Activated CD4-positive, alpha-beta T cell treated with anti-CD3 and anti-CD28 coated beads for 36 hours (primary cell): ENCODE data around the gene DCAF17. TPM values are rescaled to one million over a fixed set of nuclear protein-coding genes. Genes with fewer than 3 reads are reported as not detected.
A peak's percentile ranks its signal among the peaks of the same experiment; 100 is the strongest.

Experiments
- ATAC-seq: fragments of 200-7000 bp; cut with Tn5 transposase; one replicate; pipeline ENCODE4 v1.10.0; 2021; ENCODE audit warnings: mild to moderate bottlenecking, moderate library complexity
- CTCF ChIA-PET: fragments of 350-600 bp; sonication (Branson Sonifier 250); formaldehyde crosslinking; loops from one replicate; lab custom pipeline; 2021; ENCODE audit warnings: antibody characterized with exemption; lab: Charles Lee
- POLR2A ChIA-PET: fragments of 350-600 bp; sonication (Branson Sonifier 250); formaldehyde crosslinking; loops from one replicate; lab custom pipeline; 2021; ENCODE audit warnings: antibody characterized with exemption, inconsistent platforms; lab: Charles Lee
- DNase-seq: peaks from one replicate; pipeline ENCODE4 v3.0.0-alpha.2; 2020
- H3K27ac Mint-ChIP-seq: one replicate; pipeline ENCODE4 v1.8.0; 2021; ENCODE audit warnings: mixed read lengths
- H3K27me3 Mint-ChIP-seq: one replicate; pipeline ENCODE4 v1.8.0; 2021; ENCODE audit warnings: mixed read lengths
- H3K36me3 Mint-ChIP-seq: one replicate; pipeline ENCODE4 v1.8.0; 2021; ENCODE audit warnings: low read depth, mixed read lengths
- H3K4me1 Mint-ChIP-seq: one replicate; pipeline ENCODE4 v1.8.0; 2021; ENCODE audit warnings: mixed read lengths
- H3K4me3 Mint-ChIP-seq: one replicate; pipeline ENCODE4 v1.8.0; 2021; ENCODE audit warnings: mild to moderate bottlenecking, moderate library complexity, mixed read lengths
- H3K9me3 Mint-ChIP-seq: one replicate; pipeline ENCODE4 v1.8.0; 2021; ENCODE audit warnings: low read depth, mixed read lengths
- intact Hi-C, 2 experiments: fragments of 100-400 bp; cut with DNase I in 1 of 2; cut with micrococcal nuclease in 1 of 2; formaldehyde crosslinking; loops; one replicate each; pipeline versions ENCODE4 v1.14.2 to v1.15.1; 2022 to 2024; cut with DNase I, micrococcal nuclease
- total RNA-seq, 2 experiments: library from RNA; stranded (reverse); gene quantifications; one replicate each; pipeline ENCODE4 v1.2.3, GENCODE V29; 2021

Gene DCAF17
- total RNA-seq, 2 experiments from 2014 or later = 18.3 TPM

- DNase-seq (no peak), ATAC-seq (no peak)
- peaks cover 2% of the 10 kb centered on the region for H3K9me3 Mint-ChIP-seq
- peaks cover 47% of the 10 kb centered on the region for H3K36me3 Mint-ChIP-seq
- no peak overlapping the region for H3K4me3 Mint-ChIP-seq
- no peak overlapping the region for H3K27ac Mint-ChIP-seq
- POLR2A ChIA-PET = no interaction called here
- H3K27me3 Mint-ChIP-seq = no peaks in the 10 kb centered on the region
- CTCF ChIA-PET = interaction anchor here (1.2 to 1.3 kb wide), 2 partner anchors 327 to 443 kb away, joined by 4 read pairs; no protein-coding TSS in a partner anchor
- peaks cover 2% of the 10 kb centered on the region for H3K4me1 Mint-ChIP-seq
- intact Hi-C loops = no loop called here
Measured at GRCh38 chr2:171452773-171453172, 18.7 kb downstream of the DCAF17 start.

DNA sequence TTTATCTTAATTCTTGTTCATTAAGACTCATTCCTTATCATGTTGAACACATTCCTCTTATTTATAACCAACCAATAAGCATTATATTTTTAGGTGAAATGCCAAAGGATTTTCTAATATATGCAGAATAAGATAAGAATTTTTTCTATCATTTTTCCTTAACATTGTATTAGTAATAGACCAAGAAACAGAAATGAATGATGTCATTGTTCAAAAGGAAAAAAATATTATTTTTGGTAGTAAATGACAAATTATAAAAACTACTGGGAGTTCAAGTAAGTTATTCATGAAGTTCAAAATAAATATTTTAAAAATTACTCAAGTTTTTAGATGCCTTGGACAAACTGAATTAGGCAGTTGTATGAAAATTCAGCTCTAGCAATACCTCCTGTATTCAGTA lies 25.5 kb downstream of the DCAF17 start:
- no peaks in the 10 kb centered on the region for H3K27me3 Mint-ChIP-seq
- ChIA-PET CTCF (interaction anchor here (0.6 to 1.0 kb wide), 3 partner anchors 27 to 486 kb away, joined by 3 to 4 read pairs (median 3); no protein-coding TSS in a partner anchor), POLR2A (no interaction called here)
- H3K4me1 Mint-ChIP-seq = peaks cover 2% of the 10 kb centered on the region
- ATAC-seq = no peak
- DNase-seq = no peak
- peaks cover 45% of the 10 kb centered on the region for H3K36me3 Mint-ChIP-seq
- peaks cover 2% of the 10 kb centered on the region for H3K9me3 Mint-ChIP-seq
- intact Hi-C loops = no loop called here
- no peak overlapping the region for H3K27ac Mint-ChIP-seq
- no peak overlapping the region for H3K4me3 Mint-ChIP-seq

DNA sequence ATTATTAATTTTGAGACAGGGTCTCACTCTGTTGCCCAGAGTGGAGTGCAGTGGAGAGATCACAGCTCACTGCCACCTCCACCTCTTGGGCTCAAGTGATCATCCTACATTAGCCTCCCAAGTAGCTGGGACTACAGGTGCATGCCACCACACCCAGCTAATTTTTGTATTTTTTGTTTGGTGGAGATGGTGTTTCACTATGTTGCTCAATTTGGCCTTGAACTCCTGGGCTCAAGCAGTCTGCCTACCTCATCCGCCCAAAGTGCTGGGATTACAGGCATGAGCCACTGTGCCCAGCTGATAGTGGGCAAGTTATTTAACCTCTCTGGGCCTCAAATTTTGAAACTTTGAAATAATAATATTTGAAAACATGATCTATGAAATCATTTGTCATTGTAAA lies 26.5 kb downstream of the DCAF17 start:
- peaks cover 2% of the 10 kb centered on the region for H3K4me1 Mint-ChIP-seq
- H3K27ac Mint-ChIP-seq = no peak overlapping the region
- intact Hi-C loops = no loop called here
- no peaks in the 10 kb centered on the region for H3K27me3 Mint-ChIP-seq
- no peak overlapping the region for H3K4me3 Mint-ChIP-seq
- ATAC-seq (no peak), DNase-seq (no peak)
- POLR2A ChIA-PET = no interaction called here
- CTCF ChIA-PET = no interaction called here
- H3K36me3 Mint-ChIP-seq = peaks cover 39% of the 10 kb centered on the region
- H3K9me3 Mint-ChIP-seq = no peaks in the 10 kb centered on the region

DNA sequence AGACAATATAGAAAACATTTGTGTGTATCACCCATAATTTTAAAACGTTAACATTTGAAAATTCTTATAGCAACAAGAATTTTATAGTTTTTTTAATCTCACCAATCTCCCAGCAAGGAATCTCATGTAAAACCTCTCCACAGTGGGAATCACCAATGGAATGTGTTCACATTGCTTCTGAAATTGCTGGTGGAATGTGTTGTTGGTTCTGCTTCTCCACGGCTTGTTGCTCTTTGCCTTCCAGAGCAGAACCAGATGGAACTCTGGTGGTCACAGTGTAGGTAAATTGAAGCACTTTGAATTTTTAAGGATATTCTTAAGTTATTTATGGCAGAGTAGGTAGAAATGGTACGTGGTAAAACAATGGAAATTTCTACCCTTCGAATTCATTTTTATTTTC lies 35.1 kb downstream of the DCAF17 start:
- H3K9me3 Mint-ChIP-seq = no peaks in the 10 kb centered on the region
- H3K27me3 Mint-ChIP-seq = no peaks in the 10 kb centered on the region
- H3K36me3 Mint-ChIP-seq = peaks cover 26% of the 10 kb centered on the region
- ChIA-PET CTCF (no interaction called here), POLR2A (no interaction called here)
- H3K4me1 Mint-ChIP-seq = no peaks in the 10 kb centered on the region
- intact Hi-C loops = no loop called here
- no peak overlapping the region for H3K27ac Mint-ChIP-seq
- no peak for DNase-seq
- no peak for ATAC-seq
- no peak overlapping the region for H3K4me3 Mint-ChIP-seq

DNA sequence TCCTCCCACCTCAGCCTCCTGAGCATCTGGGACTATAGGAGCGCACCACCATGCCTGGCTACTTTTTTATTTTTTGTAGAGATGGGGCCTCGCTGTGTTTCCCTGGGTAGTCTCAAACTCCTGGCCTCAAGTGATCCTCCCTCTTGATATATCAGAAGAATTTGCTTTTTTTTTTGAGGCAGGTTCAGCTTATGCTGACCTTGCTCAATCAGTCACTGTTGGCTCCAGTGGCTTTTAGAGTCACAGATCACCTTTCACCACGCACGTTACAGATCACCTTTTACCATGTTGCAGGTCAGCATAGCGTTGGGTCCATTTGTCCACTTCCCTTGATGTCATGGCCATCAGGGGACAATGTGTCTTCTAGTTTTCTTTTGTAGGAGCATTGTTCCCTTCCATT lies 36.1 kb downstream of the DCAF17 start:
- ChIA-PET POLR2A (interaction anchor here (0.6 kb wide), 1 partner anchor 11 kb away, joined by 6 read pairs; no protein-coding TSS in a partner anchor), CTCF (no interaction called here)
- ATAC-seq = no peak

DNA sequence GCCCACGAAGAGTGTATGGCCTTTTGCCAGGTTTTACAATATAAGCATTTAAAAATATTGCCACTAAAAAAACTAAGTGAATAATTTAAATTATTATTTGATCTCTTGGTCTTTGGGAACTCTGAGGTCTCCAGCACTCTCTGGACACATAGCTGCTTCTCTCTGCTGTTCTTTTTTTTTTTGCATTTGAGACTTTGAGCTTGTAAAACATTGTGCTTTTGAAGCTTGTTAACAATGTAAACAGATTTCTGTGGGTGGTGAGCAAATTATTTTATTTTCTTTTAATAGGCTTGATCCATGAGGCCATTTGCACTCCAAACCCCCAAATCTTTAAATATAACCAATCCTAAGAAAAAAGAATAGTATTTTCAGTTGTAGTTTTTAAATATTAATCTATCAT lies 42.0 kb downstream of the DCAF17 start:
- H3K27me3 Mint-ChIP-seq = no peaks in the 10 kb centered on the region
- ATAC-seq (no peak), DNase-seq (no peak)
- intact Hi-C loops = no loop called here
- H3K9me3 Mint-ChIP-seq = no peaks in the 10 kb centered on the region
- H3K27ac Mint-ChIP-seq = no peak overlapping the region
- no peak overlapping the region for H3K4me3 Mint-ChIP-seq
- ChIA-PET CTCF (no interaction called here), POLR2A (no interaction called here)
- peaks cover 6% of the 10 kb centered on the region for H3K4me1 Mint-ChIP-seq
- H3K36me3 Mint-ChIP-seq = peaks cover 26% of the 10 kb centered on the region

More for the DNA sequence above, 36.1 kb downstream of the DCAF17 start:
- no peaks in the 10 kb centered on the region for H3K4me1 Mint-ChIP-seq
- intact Hi-C loops = no loop called here
- DNase-seq = no peak
- no peak overlapping the region for H3K27ac Mint-ChIP-seq
- no peaks in the 10 kb centered on the region for H3K9me3 Mint-ChIP-seq
- H3K36me3 Mint-ChIP-seq = peaks cover 31% of the 10 kb centered on the region
- no peak overlapping the region for H3K4me3 Mint-ChIP-seq
- H3K27me3 Mint-ChIP-seq = no peaks in the 10 kb centered on the region

DNA sequence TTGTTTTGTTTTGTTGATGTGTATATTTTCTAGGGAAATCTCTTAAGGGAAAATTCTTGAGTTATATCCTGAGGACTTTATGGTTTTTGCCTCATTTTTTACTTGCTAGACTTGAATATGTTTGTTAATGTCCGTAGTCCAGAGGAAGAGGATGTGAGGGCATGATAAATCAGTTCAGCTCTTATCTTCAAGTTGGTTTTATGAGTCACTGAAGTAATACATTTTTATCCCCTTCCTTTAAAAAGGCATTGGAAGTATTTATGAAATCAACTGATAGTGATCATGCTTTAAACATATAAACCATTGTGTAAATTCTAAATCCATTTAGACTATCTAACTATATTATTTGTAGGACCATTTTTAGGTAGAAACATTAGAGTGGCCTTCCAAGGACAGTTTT lies 44.3 kb downstream of the DCAF17 start:
- Mint-ChIP-seq H3K27ac (no peak overlapping the region), H3K4me1 (peaks cover 6% of the 10 kb centered on the region), H3K36me3 (peaks cover 27% of the 10 kb centered on the region), H3K9me3 (no peaks in the 10 kb centered on the region), H3K4me3 (no peak overlapping the region), H3K27me3 (no peaks in the 10 kb centered on the region)
- no peak for DNase-seq
- CTCF ChIA-PET = no interaction called here
- intact Hi-C loops = no loop called here
- POLR2A ChIA-PET = no interaction called here
- no peak for ATAC-seq

DNA sequence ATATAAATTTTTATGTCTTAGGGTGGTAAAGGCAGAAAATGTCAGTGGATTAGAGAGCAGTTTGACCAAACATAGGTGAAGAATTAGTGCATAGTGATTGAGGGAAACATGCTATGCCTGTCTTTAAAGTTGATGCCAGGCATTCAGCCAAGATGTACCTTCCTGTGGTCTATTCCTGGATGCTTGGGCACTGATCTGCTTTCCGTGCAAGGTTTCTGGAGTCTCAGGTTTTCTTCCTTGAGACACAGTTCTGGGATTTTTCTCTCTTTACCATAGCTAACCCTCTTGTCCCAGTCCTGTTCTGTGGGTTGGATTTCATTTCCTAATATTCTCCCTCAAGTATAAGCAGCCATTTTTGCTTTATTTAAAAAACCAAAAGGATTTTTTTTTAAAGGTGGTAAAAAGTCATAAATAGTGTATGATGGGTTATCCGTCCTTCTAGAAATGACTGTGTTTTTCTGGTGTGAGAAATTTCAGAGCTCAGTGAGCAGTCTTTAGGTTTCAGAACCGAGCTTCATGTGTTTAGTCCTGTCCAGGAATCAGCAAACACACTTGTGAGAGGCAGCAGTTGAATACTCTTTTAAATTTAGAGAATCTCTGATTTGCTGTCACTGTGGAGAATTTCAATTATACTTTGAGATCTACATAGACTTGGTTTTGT lies 45.3 kb downstream of the DCAF17 start:
- H3K4me3 Mint-ChIP-seq = no peak overlapping the region
- ChIA-PET CTCF (interaction anchor here (0.6 kb wide), 1 partner anchor 175 kb away, joined by 3 read pairs; no protein-coding TSS in a partner anchor), POLR2A (interaction anchor here (0.5 kb wide), 1 partner anchor 64 kb away, joined by 6 read pairs; no protein-coding TSS in a partner anchor)
- intact Hi-C loops = no loop called here
- H3K36me3 Mint-ChIP-seq = peaks cover 21% of the 10 kb centered on the region
- peak; percentile 58 for ATAC-seq
- DNase-seq = no peak
- H3K27ac Mint-ChIP-seq = no peak overlapping the region
- H3K27me3 Mint-ChIP-seq = no peaks in the 10 kb centered on the region
- no peaks in the 10 kb centered on the region for H3K9me3 Mint-ChIP-seq
- H3K4me1 Mint-ChIP-seq = peaks cover 6% of the 10 kb centered on the region

DNA sequence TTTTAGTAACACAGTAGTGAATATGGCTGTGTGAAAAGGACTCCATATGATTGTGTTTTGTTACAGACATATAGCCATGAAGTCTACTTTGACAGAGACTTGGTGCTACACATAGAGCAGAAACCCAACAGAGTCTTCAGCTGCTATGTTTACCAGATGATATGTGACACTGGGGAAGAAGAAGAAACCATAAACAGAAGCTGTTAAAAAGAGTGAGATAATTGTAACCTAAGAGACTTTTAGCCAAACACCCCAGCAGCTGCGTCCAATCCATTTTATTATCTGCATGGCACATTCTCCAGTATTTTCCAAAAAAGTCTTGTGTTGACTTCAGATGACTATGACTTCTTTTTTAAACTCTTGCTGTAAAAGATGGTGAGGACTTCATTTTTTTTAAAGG lies 46.9 kb downstream of the DCAF17 start:
- POLR2A ChIA-PET = interaction anchor here (0.6 kb wide), 1 partner anchor 11 kb away, joined by 6 read pairs; no protein-coding TSS in a partner anchor

GRCh38 chr2:171482308-171482707 lies 48.3 kb downstream of the DCAF17 start:
- Mint-ChIP-seq H3K4me1 (peaks cover 10% of the 10 kb centered on the region), H3K4me3 (no peak overlapping the region), H3K36me3 (peaks cover 29% of the 10 kb centered on the region), H3K27me3 (no peaks in the 10 kb centered on the region), H3K27ac (no peak overlapping the region), H3K9me3 (no peaks in the 10 kb centered on the region)
- intact Hi-C loops = no loop called here
- no peak for ATAC-seq
- no peak for DNase-seq
- ChIA-PET CTCF (interaction anchor here (0.6 kb wide), 1 partner anchor 110 kb away, joined by 4 read pairs; no protein-coding TSS in a partner anchor), POLR2A (interaction anchor here (0.6 kb wide), 1 partner anchor 309 kb away, joined by 6 read pairs; no protein-coding TSS in a partner anchor)

More for the DNA sequence above, 46.9 kb downstream of the DCAF17 start:
- no peak for DNase-seq
- H3K27me3 Mint-ChIP-seq = no peaks in the 10 kb centered on the region
- intact Hi-C loops = no loop called here
- peaks cover 10% of the 10 kb centered on the region for H3K4me1 Mint-ChIP-seq
- ATAC-seq = no peak
- no peak overlapping the region for H3K27ac Mint-ChIP-seq
- CTCF ChIA-PET = no interaction called here
- peaks cover 24% of the 10 kb centered on the region for H3K36me3 Mint-ChIP-seq
- no peaks in the 10 kb centered on the region for H3K9me3 Mint-ChIP-seq
- H3K4me3 Mint-ChIP-seq = no peak overlapping the region

GRCh38 chr2:171482877-171483276 lies 48.9 kb downstream of the DCAF17 start:
- no peaks in the 10 kb centered on the region for H3K9me3 Mint-ChIP-seq
- no peak overlapping the region for H3K4me3 Mint-ChIP-seq
- DNase-seq (no peak), ATAC-seq (no peak)
- no peaks in the 10 kb centered on the region for H3K27me3 Mint-ChIP-seq
- H3K4me1 Mint-ChIP-seq = peaks cover 10% of the 10 kb centered on the region
- intact Hi-C loops = no loop called here
- ChIA-PET CTCF (interaction anchor here (0.7 kb wide), 2 partner anchors 10 to 644 kb away, joined by 3 read pairs; no protein-coding TSS in a partner anchor), POLR2A (no interaction called here)
- peaks cover 34% of the 10 kb centered on the region for H3K36me3 Mint-ChIP-seq
- H3K27ac Mint-ChIP-seq = no peak overlapping the region

- DNase-seq (no peak), ATAC-seq (no peak)
- ChIA-PET POLR2A (no interaction called here), CTCF (interaction anchor here (0.5 to 0.6 kb wide), 2 partner anchors 40 to 42 kb away, joined by 3 read pairs; no protein-coding TSS in a partner anchor)
- Mint-ChIP-seq H3K9me3 (peaks cover 5% of the 10 kb centered on the region), H3K4me1 (peaks cover 10% of the 10 kb centered on the region), H3K4me3 (no peak overlapping the region), H3K36me3 (peaks cover 38% of the 10 kb centered on the region), H3K27me3 (no peaks in the 10 kb centered on the region), H3K27ac (no peak overlapping the region)
- intact Hi-C loops = no loop called here
Measured at GRCh38 chr2:171483793-171484192, 49.8 kb downstream of the DCAF17 start.
